SK-N-MC (cell line): ENCODE results near the gene PHACTR3.

Experiments used
- FOXP2 ChIP-seq: optimal IDR thresholded peaks from 2 replicates; pipeline ENCODE3; 2011; ENCODE audit warnings: mild to moderate bottlenecking, moderate library complexity; ENCODE audit not compliant: insufficient read depth; ENCODE audit errors: extremely low read length, control extremely low read depth
- POLR2AphosphoS5 ChIP-seq: IDR thresholded peaks from 2 replicates; pipeline ENCODE4 v1.6.1; 2012; ENCODE audit warnings: mild to moderate bottlenecking, low read depth, low read length, borderline replicate concordance

GRCh38 chr20:59884494-59884893, 280.2 kb downstream of the PHACTR3 start:
- no peak for TF ChIP-seq POLR2AphosphoS5
- no peak for TF ChIP-seq FOXP2
